ENCODE results near the gene PDHX. TPM values are rescaled to one million over a fixed set of nuclear protein-coding genes. Genes with fewer than 3 reads are reported as not detected.

The PDHX gene
- total RNA-seq, 1 experiment from 2014 or later = 46.3 TPM

DNA sequence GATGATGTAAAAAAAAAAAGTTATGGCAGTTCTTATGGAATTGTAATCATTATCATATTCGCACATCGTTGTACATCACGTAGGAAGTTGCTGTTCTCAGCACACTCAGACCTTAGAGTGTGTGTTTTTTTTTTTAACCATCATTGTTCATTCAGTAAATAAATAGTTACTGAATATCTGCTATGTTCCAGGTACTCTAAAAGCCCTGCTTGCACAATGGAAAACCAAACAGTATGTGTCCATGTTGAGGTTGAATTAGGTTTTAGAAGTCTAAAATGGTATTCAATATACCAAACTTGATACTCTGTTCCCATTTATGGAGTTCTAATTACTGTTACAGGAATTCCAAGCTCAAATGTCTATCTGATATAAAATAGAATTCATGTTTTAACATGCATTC lies 41.2 kb downstream of the PDHX start:
- no peak for DNase-seq
- no peak overlapping the region for H3K4me3 ChIP-seq (ENCODE audit: insufficient read depth, low read depth, low read length)
- H3K27me3 ChIP-seq (ENCODE audit: control insufficient read depth, insufficient read depth, low read length) = no peaks in the 10 kb centered on the region
- H3K36me3 ChIP-seq (replicated peaks; ENCODE audit: control insufficient read depth, insufficient read depth, low read length) = no peaks in the 10 kb centered on the region; the same call in 1 of the 2 replicates

DNA sequence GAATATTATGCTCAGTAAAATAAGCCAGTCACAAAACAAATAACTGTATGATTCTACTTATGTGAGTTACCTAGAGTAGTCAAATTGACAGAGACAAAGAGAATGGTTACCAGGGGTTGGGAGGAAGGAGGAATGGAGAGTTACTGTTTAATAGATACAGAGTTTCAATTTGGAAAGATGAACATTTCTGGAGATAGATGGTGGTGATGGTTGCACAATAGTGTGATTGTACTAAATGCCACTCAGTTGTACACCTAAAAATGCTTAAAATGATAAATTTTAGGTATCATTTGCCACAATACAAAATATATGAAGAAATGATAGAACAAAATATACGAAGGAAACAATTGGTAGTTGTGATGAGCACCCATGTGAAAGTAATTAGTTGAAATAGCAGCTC lies 43.4 kb downstream of the PDHX start:
- no peak for DNase-seq
- Histone ChIP-seq H3K27me3 (ENCODE audit: control insufficient read depth, insufficient read depth, low read length) (no peaks in the 10 kb centered on the region), H3K36me3 (replicated peaks; ENCODE audit: control insufficient read depth, insufficient read depth, low read length) (no peaks in the 10 kb centered on the region; the same call in 1 of the 2 replicates), H3K4me3 (ENCODE audit: insufficient read depth, low read depth, low read length) (no peak overlapping the region)

DNA sequence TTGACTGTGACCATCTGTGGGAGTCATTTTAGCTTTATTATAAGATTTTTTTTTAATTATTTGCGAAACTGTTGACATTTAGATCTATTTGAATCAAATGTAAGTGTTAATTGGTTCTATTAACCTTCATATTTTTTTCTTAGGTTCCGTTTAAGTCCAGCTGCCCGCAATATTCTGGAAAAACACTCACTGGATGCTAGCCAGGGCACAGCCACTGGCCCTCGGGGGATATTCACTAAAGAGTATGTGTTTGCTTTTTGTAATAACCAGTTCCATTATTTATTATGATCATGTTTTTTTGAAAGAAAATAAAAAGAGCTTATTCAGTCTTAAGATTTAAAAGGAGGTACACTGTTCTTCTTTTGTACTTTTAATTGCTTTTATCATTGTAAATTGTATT lies 43.9 kb downstream of the PDHX start:
- Histone ChIP-seq H3K36me3 (replicated peaks; ENCODE audit: control insufficient read depth, insufficient read depth, low read length) (no peaks in the 10 kb centered on the region; the same call in 1 of the 2 replicates), H3K27me3 (ENCODE audit: control insufficient read depth, insufficient read depth, low read length) (no peaks in the 10 kb centered on the region), H3K4me3 (ENCODE audit: insufficient read depth, low read depth, low read length) (no peak overlapping the region)
- DNase-seq = no peak

DNA sequence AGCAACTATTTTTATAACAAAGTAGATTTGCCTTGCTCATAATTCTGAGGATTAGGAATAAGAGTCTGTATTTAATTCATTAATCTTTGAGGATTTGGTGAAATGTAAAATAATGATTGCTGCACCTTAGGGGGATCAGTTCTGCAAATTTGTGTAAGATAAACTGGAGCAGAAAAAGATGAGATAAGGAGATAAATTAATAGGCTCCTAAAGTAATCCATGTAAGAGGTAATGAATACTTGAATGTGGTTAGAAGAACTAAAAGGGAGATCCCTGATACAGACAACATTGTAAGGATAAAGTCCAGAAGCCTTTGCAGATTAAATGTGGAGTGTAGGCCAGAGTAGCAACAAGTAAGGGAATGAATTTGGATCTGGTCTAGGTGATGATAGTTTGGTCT lies 45.6 kb downstream of the PDHX start:
- no peaks in the 10 kb centered on the region; the same call in 1 of the 2 replicates for H3K36me3 ChIP-seq (replicated peaks; ENCODE audit: control insufficient read depth, insufficient read depth, low read length)
- DNase-seq = no peak
- H3K27me3 ChIP-seq (ENCODE audit: control insufficient read depth, insufficient read depth, low read length) = no peaks in the 10 kb centered on the region
- no peak overlapping the region for H3K4me3 ChIP-seq (ENCODE audit: insufficient read depth, low read depth, low read length)

GRCh38 chr11:34963351-34963750 lies 46.9 kb downstream of the PDHX start:
- Histone ChIP-seq H3K36me3 (replicated peaks; ENCODE audit: control insufficient read depth, insufficient read depth, low read length) (no peaks in the 10 kb centered on the region), H3K4me3 (ENCODE audit: insufficient read depth, low read depth, low read length) (no peak overlapping the region), H3K27me3 (ENCODE audit: control insufficient read depth, insufficient read depth, low read length) (no peaks in the 10 kb centered on the region)
- no peak for DNase-seq

DNA sequence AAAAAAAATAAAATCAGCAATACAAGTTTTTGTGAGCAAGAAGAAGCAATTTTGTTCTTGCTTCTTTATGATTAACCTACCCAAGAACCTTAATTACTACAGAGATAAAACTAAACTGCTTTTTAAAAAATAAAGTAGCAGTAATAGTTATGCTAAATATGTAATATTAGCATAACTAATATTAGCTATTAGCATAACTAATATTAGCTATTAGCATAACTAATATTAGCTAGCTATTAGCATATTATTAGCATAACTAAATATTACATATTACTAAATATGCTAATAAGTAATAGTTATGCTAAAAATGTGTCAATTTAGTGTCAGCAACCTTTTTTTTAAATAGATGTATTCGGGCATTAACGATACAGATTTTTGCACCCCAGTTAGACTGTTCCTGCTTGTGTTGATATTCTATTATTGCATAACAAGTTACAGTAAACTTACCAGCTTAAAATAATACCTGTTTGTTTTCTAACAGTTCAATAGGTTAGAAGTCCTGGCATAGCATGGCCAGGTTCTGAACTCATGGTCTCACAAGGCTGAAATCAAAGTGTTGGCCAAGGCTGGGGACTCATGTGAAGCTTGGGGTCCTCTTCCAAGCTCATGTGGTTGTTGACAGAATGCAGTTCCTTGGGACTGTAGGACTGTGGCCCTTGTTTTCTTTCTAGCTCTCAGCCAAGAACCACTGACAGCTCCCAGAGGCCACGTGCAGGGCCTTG lies 48.4 kb downstream of the PDHX start:
- DNase-seq = no peak
- Histone ChIP-seq H3K4me3 (ENCODE audit: insufficient read depth, low read depth, low read length) (no peak overlapping the region), H3K27me3 (ENCODE audit: control insufficient read depth, insufficient read depth, low read length) (no peaks in the 10 kb centered on the region), H3K36me3 (replicated peaks; ENCODE audit: control insufficient read depth, insufficient read depth, low read length) (no peaks in the 10 kb centered on the region)

- H3K36me3 ChIP-seq (replicated peaks; ENCODE audit: control insufficient read depth, insufficient read depth, low read length) = peaks cover 1% of the 10 kb centered on the region; the same call in 1 of the 2 replicates
- no peak for DNase-seq
- H3K27me3 ChIP-seq (ENCODE audit: control insufficient read depth, insufficient read depth, low read length) = no peaks in the 10 kb centered on the region
- no peak overlapping the region for H3K4me3 ChIP-seq (ENCODE audit: insufficient read depth, low read depth, low read length)
These were observed 52.4 kb downstream of the PDHX start for GRCh38 chr11:34968862-34969261.

GRCh38 chr11:34970033-34970432 lies 53.6 kb downstream of the PDHX start:
- DNase-seq = no peak
- Histone ChIP-seq H3K36me3 (replicated peaks; ENCODE audit: control insufficient read depth, insufficient read depth, low read length) (peaks cover 1% of the 10 kb centered on the region; the same call in 1 of the 2 replicates), H3K27me3 (ENCODE audit: control insufficient read depth, insufficient read depth, low read length) (no peaks in the 10 kb centered on the region), H3K4me3 (ENCODE audit: insufficient read depth, low read depth, low read length) (no peak overlapping the region)

DNA sequence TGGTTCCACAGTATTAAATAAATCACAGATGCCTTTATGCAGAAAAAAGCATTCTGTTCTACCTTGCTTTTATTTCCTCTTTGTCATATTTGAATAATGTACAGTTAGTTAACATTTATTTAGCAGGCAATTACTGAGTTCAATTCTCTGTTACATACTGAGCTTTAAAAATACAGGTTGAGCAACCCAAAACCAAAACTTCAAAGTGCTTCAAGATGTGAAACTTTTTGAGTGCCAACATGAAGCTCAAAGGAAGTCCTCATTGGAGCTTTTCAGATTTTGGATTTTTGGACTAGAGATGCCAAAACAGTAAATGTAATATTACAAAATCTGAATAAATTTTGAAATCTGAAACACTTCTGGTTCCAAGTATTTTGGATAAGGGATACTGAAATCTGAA lies 54.1 kb downstream of the PDHX start:
- H3K27me3 ChIP-seq (ENCODE audit: control insufficient read depth, insufficient read depth, low read length) = no peaks in the 10 kb centered on the region
- H3K36me3 ChIP-seq (replicated peaks; ENCODE audit: control insufficient read depth, insufficient read depth, low read length) = peaks cover 1% of the 10 kb centered on the region; the same call in 1 of the 2 replicates
- no peak for DNase-seq
- H3K4me3 ChIP-seq (ENCODE audit: insufficient read depth, low read depth, low read length) = no peak overlapping the region

- Histone ChIP-seq H3K36me3 (replicated peaks; ENCODE audit: control insufficient read depth, insufficient read depth, low read length) (peaks cover 1% of the 10 kb centered on the region; the same call in 1 of the 2 replicates), H3K27me3 (ENCODE audit: control insufficient read depth, insufficient read depth, low read length) (no peaks in the 10 kb centered on the region), H3K4me3 (ENCODE audit: insufficient read depth, low read depth, low read length) (no peak overlapping the region)
These were observed 55.5 kb downstream of the PDHX start for GRCh38 chr11:34971928-34972327.

DNA sequence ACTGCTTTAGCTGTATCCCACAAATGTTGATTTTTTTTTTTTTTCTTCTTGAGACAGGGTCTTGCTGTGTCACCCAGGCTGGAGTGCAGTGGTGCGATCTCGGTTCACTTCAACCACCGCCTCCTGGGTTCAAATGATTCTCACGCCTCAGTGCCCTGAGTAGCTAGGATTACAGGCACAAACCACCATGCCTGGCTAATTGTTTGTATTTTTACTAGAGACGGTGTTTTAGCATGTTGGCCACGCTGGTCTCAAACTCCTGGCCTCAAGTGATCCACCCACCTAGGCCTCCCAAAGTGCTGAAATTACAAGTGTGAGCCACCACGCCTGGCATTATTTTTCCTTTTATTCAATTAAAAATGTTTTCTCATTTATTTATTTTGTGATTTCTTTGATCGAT lies 55.9 kb downstream of the PDHX start:
- H3K27me3 ChIP-seq (ENCODE audit: control insufficient read depth, insufficient read depth, low read length) = no peaks in the 10 kb centered on the region
- H3K4me3 ChIP-seq (ENCODE audit: insufficient read depth, low read depth, low read length) = no peak overlapping the region
- DNase-seq = no peak
- H3K36me3 ChIP-seq (replicated peaks; ENCODE audit: control insufficient read depth, insufficient read depth, low read length) = peaks cover 1% of the 10 kb centered on the region; the same call in 1 of the 2 replicates

More at GRCh38 chr11:34971928-34972327, 55.5 kb downstream of the PDHX start:
- no peak for DNase-seq

GRCh38 chr11:34972892-34973291 lies 56.5 kb downstream of the PDHX start:
- DNase-seq = no peak
- H3K4me3 ChIP-seq (ENCODE audit: insufficient read depth, low read depth, low read length) = no peak overlapping the region
- H3K36me3 ChIP-seq (replicated peaks; ENCODE audit: control insufficient read depth, insufficient read depth, low read length) = peaks cover 1% of the 10 kb centered on the region; the same call in 1 of the 2 replicates
- no peaks in the 10 kb centered on the region for H3K27me3 ChIP-seq (ENCODE audit: control insufficient read depth, insufficient read depth, low read length)

- H3K27me3 ChIP-seq (ENCODE audit: control insufficient read depth, insufficient read depth, low read length) = no peaks in the 10 kb centered on the region
- DNase-seq = no peak
- no peaks in the 10 kb centered on the region for H3K36me3 ChIP-seq (replicated peaks; ENCODE audit: control insufficient read depth, insufficient read depth, low read length)
- H3K4me3 ChIP-seq (ENCODE audit: insufficient read depth, low read depth, low read length) = no peak overlapping the region
These were observed 59.1 kb downstream of the PDHX start for GRCh38 chr11:34975482-34975881.

GRCh38 chr11:34976496-34977088 lies 60.2 kb downstream of the PDHX start:
- DNase-seq = no peak
- Histone ChIP-seq H3K36me3 (replicated peaks; ENCODE audit: control insufficient read depth, insufficient read depth, low read length) (no peaks in the 10 kb centered on the region), H3K27me3 (ENCODE audit: control insufficient read depth, insufficient read depth, low read length) (no peaks in the 10 kb centered on the region), H3K4me3 (ENCODE audit: insufficient read depth, low read depth, low read length) (no peak overlapping the region)
